Colon (tissue), 2 donors: Measurements from ENCODE around the gene SOHLH1.
"Not testable (repeated sequence)": the region's sequence is repeated elsewhere in the genome, so short reads cannot be mapped to it uniquely, and the experiment has no call there.

Experiments
- FAIRE-seq: peaks from 2 replicates; lab custom pipeline; 2012; peaks lifted over from hg19 to GRCh38; lab: Jason Lieb, UNC
- donor health status: control.
- donor health status: control.

The SOHLH1 gene

GRCh38 chr9:135677641-135678168 lies 21.6 kb downstream of the SOHLH1 start:
- no peak for FAIRE-seq

GRCh38 chr9:135676891-135677290 lies 22.4 kb downstream of the SOHLH1 start:
- FAIRE-seq: no peak

DNA sequence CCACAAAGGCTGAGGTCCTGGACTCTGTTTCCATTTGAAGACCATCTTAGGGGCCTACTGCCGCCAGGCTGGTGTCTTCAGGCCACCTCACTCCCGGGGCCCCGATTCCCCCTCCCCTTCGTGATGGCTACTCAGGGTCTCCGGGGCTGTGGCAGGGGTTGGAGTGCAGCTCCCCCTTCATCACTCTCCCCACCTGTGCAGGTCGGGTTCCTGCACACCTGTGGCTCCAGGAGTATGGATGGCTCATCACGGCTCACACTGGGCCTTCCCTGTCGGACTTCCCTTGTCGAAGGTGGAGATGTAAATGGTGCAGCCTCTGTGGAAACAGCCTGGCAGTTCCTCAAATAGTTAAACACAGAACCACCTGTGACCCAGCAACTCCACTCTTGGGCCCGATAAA lies 24.3 kb downstream of the SOHLH1 start:
- no peak for FAIRE-seq

GRCh38 chr9:135673941-135674340 lies 25.3 kb downstream of the SOHLH1 start:
- no peak for FAIRE-seq

GRCh38 chr9:135672786-135673185 lies 26.5 kb downstream of the SOHLH1 start:
- FAIRE-seq: not testable (repeated sequence)

- no peak for FAIRE-seq
Observed at GRCh38 chr9:135671591-135672041, 27.7 kb downstream of the SOHLH1 start.

DNA sequence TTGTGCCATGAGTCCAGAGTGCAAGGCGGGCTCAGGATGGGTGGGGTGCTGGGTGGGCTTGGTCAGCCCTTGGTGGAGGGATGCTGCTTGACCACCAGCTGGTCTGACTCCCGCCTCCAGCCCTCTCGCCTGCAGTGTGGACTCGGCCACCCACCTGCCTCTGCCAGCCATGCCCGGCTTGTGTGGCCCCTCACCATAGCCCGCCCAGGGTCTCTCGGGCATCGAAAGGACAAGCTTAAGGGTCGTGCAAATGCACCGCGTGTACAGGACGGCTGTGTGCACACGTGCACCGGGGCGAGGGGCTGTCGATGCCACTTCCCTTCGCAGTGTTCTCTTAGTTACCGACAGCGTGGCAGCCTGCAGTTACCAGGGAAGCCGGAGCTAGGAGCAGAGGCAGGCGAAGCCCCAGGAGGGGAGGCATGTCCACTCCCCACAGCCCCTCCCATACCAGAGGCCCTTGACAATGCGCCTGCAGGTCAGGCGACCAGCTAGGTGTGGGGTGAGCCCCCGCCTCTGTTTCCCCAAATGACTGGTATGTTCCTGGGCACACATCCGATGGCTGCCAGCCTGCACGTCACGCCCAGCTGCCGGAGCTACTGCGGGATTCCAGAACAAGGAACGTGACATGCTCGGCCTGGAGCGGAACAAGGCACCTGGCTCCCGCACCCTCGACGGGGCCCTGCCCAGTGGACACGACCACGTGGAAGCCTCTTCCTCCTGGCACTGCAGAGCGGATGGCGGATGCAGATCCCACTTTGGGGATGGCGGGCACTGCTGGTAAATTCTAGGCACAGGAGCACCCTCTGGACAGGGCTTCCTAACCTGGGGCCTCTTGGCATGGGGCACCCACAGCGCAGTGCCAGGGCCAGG lies 28.3 kb downstream of the SOHLH1 start:
- no peak for FAIRE-seq

GRCh38 chr9:135669616-135670285 lies 29.5 kb downstream of the SOHLH1 start:
- FAIRE-seq: no peak

DNA sequence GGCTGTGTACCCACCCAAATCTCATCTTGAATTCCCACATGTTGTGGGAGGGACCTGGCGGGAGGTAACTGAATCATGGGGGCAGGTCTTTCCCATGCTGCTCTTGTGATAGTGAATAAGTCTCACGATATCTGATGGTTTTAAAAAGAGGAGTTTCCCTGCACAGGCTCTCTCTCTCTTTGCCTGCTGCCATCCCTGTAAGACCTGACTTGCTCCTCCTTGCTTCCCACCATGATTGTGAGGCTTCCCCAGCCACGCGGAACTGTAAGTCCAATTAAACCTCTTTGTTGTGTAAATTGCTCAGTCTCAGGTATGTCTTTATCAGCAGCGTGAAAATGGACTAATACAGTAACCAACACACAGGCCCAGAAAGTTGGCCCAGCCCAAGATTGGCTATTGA lies 30.3 kb downstream of the SOHLH1 start:
- FAIRE-seq: not testable (repeated sequence)

GRCh38 chr9:135667463-135668001 lies 31.7 kb downstream of the SOHLH1 start:
- FAIRE-seq: no peak

DNA sequence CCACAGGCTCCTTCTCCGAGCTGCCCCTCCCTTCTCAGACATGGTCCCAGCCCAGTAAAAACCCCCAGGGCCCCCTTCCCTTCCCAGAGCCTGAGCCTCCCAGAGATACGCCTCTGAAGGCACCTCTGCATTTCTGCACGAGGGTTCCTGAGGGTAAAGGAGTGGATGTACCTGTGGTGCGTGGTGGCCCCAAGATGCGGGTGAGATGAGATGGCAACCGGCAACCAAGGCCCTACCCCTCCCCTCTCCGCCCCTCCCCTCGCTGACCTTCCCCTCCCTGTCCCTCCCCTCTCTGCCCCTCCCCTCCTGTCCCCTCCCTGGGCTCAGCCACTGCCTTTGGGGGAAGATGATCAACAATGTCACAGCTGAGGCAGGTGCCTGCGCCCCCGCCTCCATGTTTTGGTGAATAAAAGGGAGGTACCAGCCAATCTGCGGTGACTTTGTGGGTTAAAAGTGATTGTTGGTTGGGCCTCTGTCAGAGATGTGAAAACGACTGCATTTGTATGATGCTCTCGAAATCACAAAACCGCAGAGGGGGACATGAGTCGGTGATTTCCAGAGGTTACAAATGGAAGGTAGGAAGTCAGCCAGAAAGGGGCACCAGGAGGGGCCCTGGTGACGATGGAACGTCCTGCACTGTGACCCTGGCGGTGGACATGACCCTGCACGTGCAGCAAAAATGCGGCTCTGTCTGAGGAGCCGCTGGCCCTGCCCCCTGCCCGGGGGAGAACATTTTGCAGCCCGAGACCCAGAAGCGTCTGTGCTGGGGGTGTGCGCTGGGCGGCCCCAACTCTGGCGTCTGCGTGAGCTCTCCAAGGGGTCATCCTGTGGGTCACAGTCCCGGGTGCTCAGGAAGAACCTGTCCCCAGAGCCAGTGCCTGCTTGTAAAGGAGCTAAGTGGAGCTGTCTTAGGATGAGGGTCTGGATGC lies 32.5 kb downstream of the SOHLH1 start:
- FAIRE-seq: no peak

DNA sequence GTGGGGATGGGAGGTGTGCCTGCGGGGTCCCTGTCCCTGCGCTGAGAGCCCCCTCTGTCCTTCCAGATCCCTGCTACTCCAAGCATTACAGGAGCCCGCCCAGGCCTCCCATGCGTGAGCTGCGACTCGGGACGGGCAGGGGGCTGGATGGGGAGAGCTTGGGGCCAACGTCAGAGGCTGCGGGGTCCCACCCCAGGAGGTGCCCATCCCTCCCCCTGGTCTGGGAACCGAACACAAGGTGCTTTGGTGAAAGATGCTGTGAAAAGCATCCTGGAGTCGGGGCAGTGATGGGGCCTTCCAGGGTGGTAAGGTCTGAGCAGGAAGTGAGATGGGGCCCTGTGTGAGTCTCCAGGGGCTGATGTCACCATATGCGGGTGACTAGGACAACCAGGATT lies 33.5 kb downstream of the SOHLH1 start:
- FAIRE-seq: no peak

GRCh38 chr9:135664801-135665794 lies 34.2 kb downstream of the SOHLH1 start:
- FAIRE-seq: no peak

GRCh38 chr9:135664266-135664665 lies 35.0 kb downstream of the SOHLH1 start:
- FAIRE-seq: no peak

GRCh38 chr9:135663857-135664256 lies 35.4 kb downstream of the SOHLH1 start:
- no peak for FAIRE-seq

DNA sequence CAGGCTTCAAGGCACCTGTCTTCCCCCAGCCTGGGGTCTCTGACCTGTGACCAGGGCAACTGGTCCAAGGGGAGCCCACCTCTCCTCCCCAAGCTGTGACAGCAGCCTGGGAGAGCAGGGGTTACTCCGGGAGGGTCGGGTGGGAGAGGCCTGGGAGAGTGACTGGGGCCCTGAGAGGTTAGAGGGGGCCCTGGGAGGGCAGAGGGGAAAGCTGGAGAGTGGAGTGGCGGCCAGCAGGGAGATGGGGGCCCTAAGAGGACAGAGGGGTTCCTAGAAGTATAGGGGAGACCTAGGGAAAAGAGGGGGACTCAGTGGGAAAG lies 35.9 kb downstream of the SOHLH1 start:
- FAIRE-seq: no peak

DNA sequence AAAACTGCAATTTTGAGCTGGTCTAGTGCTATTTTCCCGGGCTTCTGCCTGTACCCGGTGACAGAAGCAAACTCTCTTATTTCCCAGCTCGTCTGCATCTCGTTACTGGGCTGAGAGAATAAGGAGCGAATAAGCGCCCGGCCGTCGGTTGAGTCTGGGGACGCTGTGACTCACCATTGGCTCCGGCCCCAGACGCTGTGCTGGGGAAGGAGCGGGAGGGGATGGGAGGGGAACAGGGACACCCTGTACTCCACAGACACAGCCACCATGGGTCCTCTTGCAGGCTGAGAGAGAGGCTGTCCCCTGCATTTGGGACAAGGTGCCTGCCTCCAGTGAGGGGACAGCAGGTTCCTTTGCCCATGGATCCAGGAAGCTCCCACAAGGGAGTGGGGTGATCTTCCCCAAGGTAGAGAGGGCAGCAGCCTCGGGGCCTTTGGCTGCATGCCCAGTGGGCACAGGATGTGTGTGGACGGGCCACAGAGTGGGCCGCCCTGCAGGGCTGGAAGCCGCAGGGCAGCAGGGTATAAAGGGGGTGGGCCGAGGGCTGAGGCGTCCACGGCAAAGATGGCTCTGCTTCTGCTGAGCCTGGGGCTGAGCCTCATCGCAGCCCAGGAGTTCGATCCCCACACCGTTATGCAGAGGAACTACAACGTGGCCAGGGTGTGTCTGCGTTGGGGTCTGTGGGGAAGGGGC lies 36.4 kb downstream of the SOHLH1 start, which contains the start of gene LCN9:
Gene LCN9 (plus strand): TSS at position 552 of the 693 bp plus-strand sequence. CDS start 13 bp downstream, at position 565.
- FAIRE-seq: no peak

- no peak for FAIRE-seq
Observed at GRCh38 chr9:135661816-135662560, 37.3 kb downstream of the SOHLH1 start.

DNA sequence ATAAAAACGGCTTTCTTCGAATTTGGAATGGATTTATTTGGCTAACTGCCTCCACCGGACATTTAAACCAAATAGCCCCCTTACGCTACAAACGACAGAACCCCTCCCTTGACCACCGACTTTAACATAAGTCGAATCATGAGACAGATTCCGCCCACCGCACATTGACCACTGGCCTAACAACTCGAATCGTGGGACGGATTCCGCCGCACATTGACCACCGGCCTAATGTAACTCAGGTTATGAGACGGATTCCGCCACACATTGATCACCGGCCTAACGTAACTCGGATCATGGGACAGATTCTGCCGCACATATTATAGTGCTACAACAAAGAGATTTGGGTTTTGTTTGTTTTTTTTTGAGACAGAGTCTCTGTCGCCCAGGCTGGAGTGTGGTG lies 38.9 kb downstream of the SOHLH1 start:
- no peak for FAIRE-seq
